Stimulated activated CD4-positive, alpha-beta T cell treated with anti-CD3 and anti-CD28 coated beads, Interleukin-2, amount 100 ng/mL, for 24 hours (primary cell): ENCODE results near the gene FBRSL1.
A peak's percentile ranks its signal among the peaks of the same experiment; 100 is the strongest.

Source experiments
- DNase-seq, 2 donors: peaks; one replicate each; pipeline ENCODE4 v3.0.0-alpha.2; 2020

Gene FBRSL1

GRCh38 chr12:132486168-132486567 lies 3.8 kb upstream of the FBRSL1 start:
- no peak for DNase-seq

- DNase-seq = no peak
Measured at GRCh38 chr12:132486576-132486975, 3.4 kb upstream of the FBRSL1 start.

GRCh38 chr12:132487311-132487741 lies 2.6 kb upstream of the FBRSL1 start:
- no peak for DNase-seq

GRCh38 chr12:132488127-132489077 lies 1.5 kb upstream of the FBRSL1 start:
- no peak for DNase-seq

- peak; percentile 57 to 59 for DNase-seq
Measured at GRCh38 chr12:132489078-132489601, 811 bp upstream of the FBRSL1 start.

GRCh38 chr12:132490422-132491137 lies 629 bp downstream of the FBRSL1 start:
- DNase-seq = no peak

- DNase-seq = no peak
Measured at GRCh38 chr12:132491138-132491663, 1.2 kb downstream of the FBRSL1 start.

- no peak for DNase-seq
Measured at GRCh38 chr12:132491761-132492378, 1.9 kb downstream of the FBRSL1 start.

GRCh38 chr12:132492522-132492921 lies 2.6 kb downstream of the FBRSL1 start:
- DNase-seq = no peak

GRCh38 chr12:132492951-132493350 lies 3.0 kb downstream of the FBRSL1 start:
- DNase-seq = no peak

- DNase-seq = no peak
Measured at GRCh38 chr12:132493482-132494178, 3.7 kb downstream of the FBRSL1 start.

GRCh38 chr12:132494294-132495164 lies 4.6 kb downstream of the FBRSL1 start:
- no peak for DNase-seq

- DNase-seq = no peak
Measured at GRCh38 chr12:132495165-132495544, 5.2 kb downstream of the FBRSL1 start.

- DNase-seq = no peak
Measured at GRCh38 chr12:132495629-132496357, 5.8 kb downstream of the FBRSL1 start.

- no peak for DNase-seq
Measured at GRCh38 chr12:132496358-132496669, 6.4 kb downstream of the FBRSL1 start.

GRCh38 chr12:132496710-132497109 lies 6.8 kb downstream of the FBRSL1 start:
- DNase-seq = no peak

- DNase-seq = no peak
Measured at GRCh38 chr12:132497514-132498405, 7.8 kb downstream of the FBRSL1 start.

GRCh38 chr12:132498931-132499330 lies 9.0 kb downstream of the FBRSL1 start:
- no peak for DNase-seq

- DNase-seq = no peak
Measured at GRCh38 chr12:132500142-132500855, 10.3 kb downstream of the FBRSL1 start.
